ENCODE results near the gene ASAH2.
"Not testable (repeated sequence)": the region's sequence is repeated elsewhere in the genome, so short reads cannot be mapped to it uniquely, and the experiment has no call there.

Gene ASAH2

GRCh38 chr10:50250096-50250854 is 1.0 kb downstream of the ASAH2 start:
- TF ChIP-seq, protein P1, sequence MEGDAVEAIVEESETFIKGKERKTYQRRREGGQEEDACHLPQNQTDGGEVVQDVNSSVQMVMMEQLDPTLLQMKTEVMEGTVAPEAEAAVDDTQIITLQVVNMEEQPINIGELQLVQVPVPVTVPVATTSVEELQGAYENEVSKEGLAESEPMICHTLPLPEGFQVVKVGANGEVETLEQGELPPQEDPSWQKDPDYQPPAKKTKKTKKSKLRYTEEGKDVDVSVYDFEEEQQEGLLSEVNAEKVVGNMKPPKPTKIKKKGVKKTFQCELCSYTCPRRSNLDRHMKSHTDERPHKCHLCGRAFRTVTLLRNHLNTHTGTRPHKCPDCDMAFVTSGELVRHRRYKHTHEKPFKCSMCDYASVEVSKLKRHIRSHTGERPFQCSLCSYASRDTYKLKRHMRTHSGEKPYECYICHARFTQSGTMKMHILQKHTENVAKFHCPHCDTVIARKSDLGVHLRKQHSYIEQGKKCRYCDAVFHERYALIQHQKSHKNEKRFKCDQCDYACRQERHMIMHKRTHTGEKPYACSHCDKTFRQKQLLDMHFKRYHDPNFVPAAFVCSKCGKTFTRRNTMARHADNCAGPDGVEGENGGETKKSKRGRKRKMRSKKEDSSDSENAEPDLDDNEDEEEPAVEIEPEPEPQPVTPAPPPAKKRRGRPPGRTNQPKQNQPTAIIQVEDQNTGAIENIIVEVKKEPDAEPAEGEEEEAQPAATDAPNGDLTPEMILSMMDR (IDR thresholded peaks at IDR 0.05; ENCODE audit: borderline replicate concordance, insufficient read depth, low read depth, low read length) = no peak
- no peak overlapping the region for H3K4me3 ChIP-seq (ENCODE audit: low read depth, low read length)

DNA sequence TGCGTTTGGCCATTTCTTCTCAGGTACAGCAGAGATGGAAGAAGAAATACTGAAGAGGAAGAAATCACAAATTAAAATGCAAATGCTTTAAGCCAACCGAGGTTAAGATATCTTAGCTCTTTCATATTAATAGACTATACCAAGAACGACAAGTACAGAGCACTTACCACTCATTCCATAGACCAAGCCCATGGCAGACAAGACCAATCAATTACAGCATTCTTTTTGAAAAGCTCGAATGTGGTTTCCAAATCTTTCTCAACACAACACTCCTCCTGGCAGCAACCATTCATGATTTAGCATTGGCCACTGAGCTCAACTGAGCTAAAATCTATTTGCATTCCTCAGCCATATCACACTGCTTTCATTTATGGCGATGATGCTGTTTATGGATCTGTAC is 2.7 kb downstream of the ASAH2 start:
- TF ChIP-seq, protein P1 (IDR thresholded peaks at IDR 0.05; ENCODE audit: borderline replicate concordance, insufficient read depth, low read depth, low read length) = no peak
- H3K4me3 ChIP-seq (ENCODE audit: low read depth, low read length) = no peak overlapping the region

DNA sequence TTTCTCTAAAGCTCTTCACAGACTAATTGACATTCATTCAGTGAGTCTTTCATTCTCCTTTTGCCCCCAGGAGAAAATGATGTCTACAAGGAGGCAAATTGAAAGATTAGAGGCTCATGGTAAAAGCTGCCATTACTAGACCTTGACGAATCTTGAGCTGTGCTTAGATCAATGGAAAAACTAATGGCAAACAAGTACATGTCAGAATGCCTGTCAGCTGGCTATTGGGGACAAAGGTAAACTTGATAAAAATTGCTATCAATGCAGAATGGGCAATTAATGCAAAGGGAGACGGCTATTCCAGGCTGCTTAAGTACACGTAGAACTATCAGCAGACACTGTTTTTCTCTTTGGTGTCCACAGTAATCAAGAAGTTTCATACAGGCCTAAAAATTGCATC is 3.3 kb downstream of the ASAH2 start:
- H3K4me3 ChIP-seq (ENCODE audit: low read depth, low read length) = no peak overlapping the region
- TF ChIP-seq, protein P1 (IDR thresholded peaks at IDR 0.05; ENCODE audit: borderline replicate concordance, insufficient read depth, low read depth, low read length) = no peak

DNA sequence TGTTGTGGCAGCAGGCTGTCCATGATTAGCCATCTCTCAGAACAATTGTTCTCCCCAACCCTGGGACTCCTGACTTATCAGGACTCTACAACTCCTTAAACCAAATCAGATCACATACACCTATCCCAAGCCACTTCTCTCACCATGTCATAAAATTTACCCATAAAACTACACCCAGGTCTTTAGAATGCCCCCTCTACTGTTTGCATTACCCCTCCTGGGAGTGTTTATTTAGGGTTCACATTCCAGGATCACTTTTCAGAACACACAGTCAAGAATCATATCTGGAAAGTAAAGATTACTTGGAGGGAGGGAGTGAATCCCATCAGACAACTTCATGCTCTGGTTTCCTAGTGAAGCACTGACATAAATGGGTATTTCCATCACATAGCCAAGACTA is 7.1 kb downstream of the ASAH2 start:
- TF ChIP-seq, protein P1 (IDR thresholded peaks at IDR 0.05; ENCODE audit: borderline replicate concordance, insufficient read depth, low read depth, low read length) = no peak
- no peak overlapping the region for H3K4me3 ChIP-seq (ENCODE audit: low read depth, low read length)

DNA sequence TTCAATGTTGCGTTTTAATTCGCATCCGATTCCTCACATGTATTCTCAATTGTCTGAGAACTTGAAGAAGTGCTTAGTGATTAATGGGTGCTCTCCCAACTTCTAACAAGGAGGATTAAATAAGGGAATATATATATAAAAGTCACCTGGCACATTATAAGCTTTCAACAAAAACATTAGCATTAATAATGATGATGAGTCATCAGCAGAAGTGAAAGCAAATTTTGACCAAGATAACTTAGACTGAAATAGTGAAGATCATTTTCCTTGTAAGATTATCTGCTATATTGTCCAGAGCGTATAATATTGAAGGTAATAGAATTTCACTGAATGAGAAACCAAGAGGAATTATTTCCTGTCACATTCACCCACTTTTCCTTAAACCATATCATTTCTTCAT is 8.5 kb downstream of the ASAH2 start:
- TF ChIP-seq, protein P1 (IDR thresholded peaks at IDR 0.05; ENCODE audit: borderline replicate concordance, insufficient read depth, low read depth, low read length) = no peak
- no peak overlapping the region for H3K4me3 ChIP-seq (ENCODE audit: low read depth, low read length)

DNA sequence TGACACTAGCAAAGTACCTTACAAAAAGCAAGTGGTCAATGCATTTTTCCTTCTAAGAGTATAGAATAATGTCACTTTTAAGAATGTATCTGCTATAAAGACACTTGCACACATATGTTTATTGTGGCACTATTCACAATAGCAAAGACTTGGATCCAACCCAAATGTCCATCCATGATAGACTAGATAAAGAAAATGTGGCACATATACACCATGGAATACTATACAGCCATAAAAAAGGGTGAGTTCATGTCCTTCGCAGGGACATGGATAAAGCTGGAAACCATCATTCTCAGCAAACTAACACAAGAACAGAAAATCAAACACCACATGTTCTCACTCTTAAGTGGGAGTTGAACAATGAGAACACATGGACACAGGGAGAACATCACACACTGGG is 9.8 kb downstream of the ASAH2 start:
- H3K4me3 ChIP-seq (ENCODE audit: low read depth, low read length) = not testable (repeated sequence)

DNA sequence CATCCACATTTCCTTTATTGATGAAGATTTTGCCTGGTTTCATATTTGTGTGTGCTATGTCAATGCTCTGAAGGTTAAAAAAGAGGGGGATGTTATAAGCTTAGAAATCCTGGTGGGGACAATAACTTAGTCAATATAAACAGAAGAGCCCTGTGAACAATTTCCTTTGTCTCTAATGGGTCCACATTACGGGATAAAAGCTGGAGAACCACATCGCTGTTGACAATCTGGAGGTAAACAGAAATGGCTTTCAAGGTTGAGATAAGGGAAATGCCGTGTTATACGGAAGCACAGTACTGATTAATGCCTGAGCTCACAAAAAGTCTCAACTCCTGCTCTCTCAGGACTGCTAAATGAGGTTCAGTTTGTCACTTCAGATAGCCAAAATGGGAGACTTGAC is 16.8 kb downstream of the ASAH2 start:
- H3K4me3 ChIP-seq (ENCODE audit: low read depth, low read length) = no peak overlapping the region
- TF ChIP-seq, protein P1 (IDR thresholded peaks at IDR 0.05; ENCODE audit: borderline replicate concordance, insufficient read depth, low read depth, low read length) = no peak

All from GM12875 (cell line).